Activated naive CD8-positive, alpha-beta T cell (primary cell): ENCODE results near the gene GPR3.

ENCODE experiments used
- H3K27ac Mint-ChIP-seq: one replicate; pipeline ENCODE4 v1.8.0; 2021; ENCODE audit warnings: mixed read lengths
- H3K27me3 Mint-ChIP-seq: one replicate; pipeline ENCODE4 v1.8.0; 2021; ENCODE audit warnings: mixed read lengths
- H3K36me3 Mint-ChIP-seq: one replicate; pipeline ENCODE4 v1.8.0; 2021; ENCODE audit warnings: mixed read lengths
- H3K4me1 Mint-ChIP-seq: one replicate; pipeline ENCODE4 v1.8.0; 2021; ENCODE audit warnings: low read depth, mixed read lengths
- H3K4me3 Mint-ChIP-seq: one replicate; pipeline ENCODE4 v1.8.0; 2021; ENCODE audit warnings: mild to moderate bottlenecking, mixed read lengths
- H3K9me3 Mint-ChIP-seq: one replicate; pipeline ENCODE4 v1.8.0; 2021; ENCODE audit warnings: low read depth, mixed read lengths

Gene GPR3

GRCh38 chr1:27356277-27356618 is 36.2 kb upstream of the GPR3 start:
- peak overlapping the region; percentile 57 for H3K4me3 Mint-ChIP-seq
- H3K9me3 Mint-ChIP-seq, result no peaks in the 10 kb centered on the region
- peak overlapping the region; percentile 28 for H3K27ac Mint-ChIP-seq
- H3K36me3 Mint-ChIP-seq, result no peaks in the 10 kb centered on the region
- H3K4me1 Mint-ChIP-seq, result peaks cover 42% of the 10 kb centered on the region
- no peaks in the 10 kb centered on the region for H3K27me3 Mint-ChIP-seq

- no peaks in the 10 kb centered on the region for H3K36me3 Mint-ChIP-seq
- no peaks in the 10 kb centered on the region for H3K9me3 Mint-ChIP-seq
- H3K27ac Mint-ChIP-seq, result peak overlapping the region; percentile 81
- H3K27me3 Mint-ChIP-seq, result no peaks in the 10 kb centered on the region
- peaks cover 42% of the 10 kb centered on the region for H3K4me1 Mint-ChIP-seq
- peak overlapping the region; percentile 77 for H3K4me3 Mint-ChIP-seq
Measured at GRCh38 chr1:27356619-27357280, 35.7 kb upstream of the GPR3 start.

GRCh38 chr1:27357281-27358037 is 35.0 kb upstream of the GPR3 start:
- no peaks in the 10 kb centered on the region for H3K27me3 Mint-ChIP-seq
- H3K27ac Mint-ChIP-seq, result peak overlapping the region; percentile 81
- H3K9me3 Mint-ChIP-seq, result no peaks in the 10 kb centered on the region
- no peaks in the 10 kb centered on the region for H3K36me3 Mint-ChIP-seq
- peak overlapping the region; percentile 77 for H3K4me3 Mint-ChIP-seq
- H3K4me1 Mint-ChIP-seq, result peaks cover 42% of the 10 kb centered on the region

- Mint-ChIP-seq H3K27ac (no peak overlapping the region), H3K27me3 (no peaks in the 10 kb centered on the region), H3K4me3 (peak overlapping the region; percentile 77), H3K4me1 (peaks cover 44% of the 10 kb centered on the region), H3K36me3 (no peaks in the 10 kb centered on the region), H3K9me3 (no peaks in the 10 kb centered on the region)
Measured at GRCh38 chr1:27358038-27358927, 34.1 kb upstream of the GPR3 start.

GRCh38 chr1:27358928-27359313 is 33.5 kb upstream of the GPR3 start:
- Mint-ChIP-seq H3K27ac (no peak overlapping the region), H3K9me3 (no peaks in the 10 kb centered on the region), H3K36me3 (no peaks in the 10 kb centered on the region), H3K27me3 (no peaks in the 10 kb centered on the region), H3K4me3 (no peak overlapping the region), H3K4me1 (peaks cover 42% of the 10 kb centered on the region)

- no peaks in the 10 kb centered on the region for H3K36me3 Mint-ChIP-seq
- peak overlapping the region; percentile 77 for H3K4me3 Mint-ChIP-seq
- H3K9me3 Mint-ChIP-seq, result no peaks in the 10 kb centered on the region
- H3K27me3 Mint-ChIP-seq, result no peaks in the 10 kb centered on the region
- H3K27ac Mint-ChIP-seq, result no peak overlapping the region
- H3K4me1 Mint-ChIP-seq, result peaks cover 45% of the 10 kb centered on the region
Measured at GRCh38 chr1:27359822-27360158, 32.6 kb upstream of the GPR3 start.

- Mint-ChIP-seq H3K4me1 (peaks cover 48% of the 10 kb centered on the region), H3K27me3 (no peaks in the 10 kb centered on the region), H3K9me3 (no peaks in the 10 kb centered on the region), H3K36me3 (no peaks in the 10 kb centered on the region), H3K27ac (no peak overlapping the region), H3K4me3 (peak overlapping the region; percentile 77)
Measured at GRCh38 chr1:27360159-27361043, 32.0 kb upstream of the GPR3 start.

- Mint-ChIP-seq H3K9me3 (no peaks in the 10 kb centered on the region), H3K36me3 (no peaks in the 10 kb centered on the region), H3K4me3 (no peak overlapping the region), H3K27ac (no peak overlapping the region), H3K4me1 (peaks cover 46% of the 10 kb centered on the region), H3K27me3 (no peaks in the 10 kb centered on the region)
Measured at GRCh38 chr1:27361044-27361402, 31.4 kb upstream of the GPR3 start.

- H3K36me3 Mint-ChIP-seq, result no peaks in the 10 kb centered on the region
Measured at GRCh38 chr1:27361553-27361952, 30.9 kb upstream of the GPR3 start.

GRCh38 chr1:27363766-27364695 is 28.4 kb upstream of the GPR3 start:
- no peaks in the 10 kb centered on the region for H3K9me3 Mint-ChIP-seq
- no peaks in the 10 kb centered on the region for H3K36me3 Mint-ChIP-seq
- H3K4me1 Mint-ChIP-seq, result peaks cover 34% of the 10 kb centered on the region
- no peaks in the 10 kb centered on the region for H3K27me3 Mint-ChIP-seq
- no peak overlapping the region for H3K27ac Mint-ChIP-seq
- H3K4me3 Mint-ChIP-seq, result peak overlapping the region; percentile 48

More at GRCh38 chr1:27361553-27361952, 30.9 kb upstream of the GPR3 start:
- no peaks in the 10 kb centered on the region for H3K9me3 Mint-ChIP-seq
- H3K27me3 Mint-ChIP-seq, result no peaks in the 10 kb centered on the region
- H3K4me3 Mint-ChIP-seq, result no peak overlapping the region
- H3K4me1 Mint-ChIP-seq, result peaks cover 42% of the 10 kb centered on the region
- no peak overlapping the region for H3K27ac Mint-ChIP-seq

GRCh38 chr1:27364696-27365371 is 27.6 kb upstream of the GPR3 start:
- Mint-ChIP-seq H3K4me3 (peak overlapping the region; percentile 87), H3K36me3 (no peaks in the 10 kb centered on the region), H3K27me3 (no peaks in the 10 kb centered on the region), H3K27ac (no peak overlapping the region), H3K4me1 (peaks cover 32% of the 10 kb centered on the region), H3K9me3 (no peaks in the 10 kb centered on the region)

- Mint-ChIP-seq H3K4me1 (peaks cover 28% of the 10 kb centered on the region), H3K27me3 (no peaks in the 10 kb centered on the region), H3K4me3 (peak overlapping the region; percentile 87), H3K9me3 (no peaks in the 10 kb centered on the region), H3K36me3 (no peaks in the 10 kb centered on the region), H3K27ac (no peak overlapping the region)
Measured at GRCh38 chr1:27365372-27366112, 26.9 kb upstream of the GPR3 start.

GRCh38 chr1:27366113-27366410 is 26.4 kb upstream of the GPR3 start:
- no peaks in the 10 kb centered on the region for H3K27me3 Mint-ChIP-seq
- no peaks in the 10 kb centered on the region for H3K9me3 Mint-ChIP-seq
- H3K4me1 Mint-ChIP-seq, result peaks cover 28% of the 10 kb centered on the region
- peak overlapping the region; percentile 87 for H3K4me3 Mint-ChIP-seq
- no peaks in the 10 kb centered on the region for H3K36me3 Mint-ChIP-seq
- no peak overlapping the region for H3K27ac Mint-ChIP-seq
